GM23338 (cell line): Measurements from ENCODE around the gene CACNA1B. TPM values are rescaled to one million over a fixed set of nuclear protein-coding genes. Genes with fewer than 3 reads are reported as not detected.
A peak's percentile ranks its signal among the peaks of the same experiment; 100 is the strongest.

Experiments
- ATAC-seq: fragments of 200-7000 bp; cut with Tn5 transposase; 3 replicates; pipeline ENCODE4 v1.9.1; 2020
- DNase-seq: peaks from one replicate; pipeline ENCODE4 v3.0.0-alpha.2; 2015; ENCODE audit warnings: low spot score
- H2AFZ ChIP-seq: fragments of 200-600 bp; sonication (generic); 2 replicates; pipeline ENCODE4 v1.8.0; 2016; ENCODE audit warnings: antibody characterized with exemption, mild to moderate bottlenecking, moderate library complexity
- H3F3A ChIP-seq: fragments of 200-600 bp; sonication (generic); replicated peaks from 2 replicates; pipeline ENCODE4 v1.8.0; 2017; ENCODE audit warnings: antibody characterized with exemption, mixed run types, low read depth
- H3K27ac ChIP-seq: fragments of 200-600 bp; sonication (generic); 2 replicates; pipeline ENCODE4 v1.6.1; 2016; ENCODE audit warnings: low read depth
- H3K27me3 ChIP-seq: fragments of 200-600 bp; sonication (generic); 2 replicates; pipeline ENCODE4 v1.8.0; 2016; ENCODE audit warnings: mild to moderate bottlenecking, mixed run types, moderate library complexity; ENCODE audit not compliant: insufficient read depth
- H3K36me3 ChIP-seq: fragments of 200-600 bp; sonication (generic); 2 replicates; pipeline ENCODE4 v1.8.0; 2016; ENCODE audit warnings: mild to moderate bottlenecking; ENCODE audit not compliant: insufficient read depth
- H3K4me1 ChIP-seq: fragments of 200-600 bp; sonication (generic); 2 replicates; pipeline ENCODE4 v1.8.0; 2016; ENCODE audit warnings: mild to moderate bottlenecking, moderate library complexity; ENCODE audit not compliant: insufficient read depth
- H3K4me2 ChIP-seq: fragments of 200-600 bp; sonication (generic); 2 replicates; pipeline ENCODE4 v1.7.1; 2017; ENCODE audit warnings: mixed run types
- H3K4me3 ChIP-seq: fragments of 200-600 bp; sonication (generic); 2 replicates; pipeline ENCODE4 v1.6.1; 2016; ENCODE audit warnings: mixed run types
- H3K79me2 ChIP-seq: fragments of 200-600 bp; sonication (generic); replicated peaks from 2 replicates; pipeline ENCODE4 v1.8.0; 2017; ENCODE audit warnings: mild to moderate bottlenecking; ENCODE audit not compliant: insufficient read depth
- H3K9me2 ChIP-seq: fragments of 200-600 bp; sonication (generic); 2 replicates; pipeline ENCODE4 v1.8.0; 2017; ENCODE audit not compliant: insufficient read depth
- H4K20me1 ChIP-seq: fragments of 200-600 bp; sonication (generic); replicated peaks from 2 replicates; pipeline ENCODE4 v1.8.0; 2017; ENCODE audit warnings: mild to moderate bottlenecking; ENCODE audit not compliant: insufficient read depth
- H3K27ac Mint-ChIP-seq: 2 replicates; pipeline ENCODE4 v1.8.0; 2020; ENCODE audit warnings: inconsistent platforms, mild to moderate bottlenecking, moderate library complexity, mixed read lengths
- H3K27me3 Mint-ChIP-seq: 3 replicates; pipeline ENCODE4 v1.8.0; 2022; ENCODE audit warnings: low read depth, mild to moderate bottlenecking, moderate library complexity, mixed read lengths, inconsistent platforms; ENCODE audit not compliant: insufficient read depth, poor library complexity
- H3K36me3 Mint-ChIP-seq: 3 replicates; pipeline ENCODE4 v1.8.0; 2021; ENCODE audit warnings: low read depth, mild to moderate bottlenecking, inconsistent platforms, moderate library complexity, mixed read lengths
- H3K4me1 Mint-ChIP-seq: 3 replicates; pipeline ENCODE4 v1.8.0; 2020; ENCODE audit warnings: mild to moderate bottlenecking, inconsistent platforms, mixed read lengths
- H3K4me3 Mint-ChIP-seq: 3 replicates; pipeline ENCODE4 v1.8.0; 2021; ENCODE audit warnings: moderate library complexity, mild to moderate bottlenecking, inconsistent platforms, mixed read lengths
- H3K9me3 Mint-ChIP-seq: 3 replicates; pipeline ENCODE4 v1.8.0; 2020; ENCODE audit warnings: moderate library complexity, mild to moderate bottlenecking, inconsistent platforms, mixed read lengths
- CREB1 ChIP-seq: fragments of 250-450 bp; sonication (Bioruptor Pico); IDR thresholded peaks from 2 replicates; pipeline ENCODE4 v1.5.0; 2020; ENCODE audit warnings: low read depth, mild to moderate bottlenecking, moderate library complexity
- ETS1 ChIP-seq: IDR thresholded peaks from 2 replicates; pipeline ENCODE4 v1.6.1; 2016; ENCODE audit warnings: antibody characterized with exemption
- EZH2 ChIP-seq: fragments of 200-600 bp; sonication (generic); IDR thresholded peaks from one replicate; pipeline ENCODE4 v1.8.0; 2017; ENCODE audit warnings: antibody characterized with exemption, mild to moderate bottlenecking, low read depth; ENCODE audit not compliant: unreplicated experiment
- EZH2phosphoT487 ChIP-seq: fragments of 200-600 bp; sonication (generic); IDR thresholded peaks from one replicate; pipeline ENCODE4 v1.8.1; 2018; ENCODE audit warnings: antibody characterized with exemption; ENCODE audit not compliant: unreplicated experiment
- JUNB ChIP-seq: IDR thresholded peaks from one replicate; pipeline ENCODE4 v1.6.1; 2016; ENCODE audit warnings: antibody characterized with exemption; ENCODE audit not compliant: unreplicated experiment
- NANOG ChIP-seq: IDR thresholded peaks from 2 replicates; pipeline ENCODE4 v1.6.1; 2016; ENCODE audit warnings: antibody characterized with exemption, borderline replicate concordance
- STAT1 ChIP-seq: IDR thresholded peaks from one replicate; pipeline ENCODE4 v1.6.1; 2016; ENCODE audit warnings: antibody characterized with exemption; ENCODE audit not compliant: unreplicated experiment
- ZNF114 ChIP-seq: fragments of 250-450 bp; sonication (Bioruptor Pico); IDR thresholded peaks from 2 replicates; pipeline ENCODE4 v1.5.0; 2020; ENCODE audit warnings: mild to moderate bottlenecking, moderate library complexity
- ZNF331 ChIP-seq: fragments of 250-450 bp; sonication (Bioruptor Pico); IDR thresholded peaks from 2 replicates; pipeline ENCODE4 v1.5.0; 2020; ENCODE audit warnings: low read depth, mild to moderate bottlenecking, moderate library complexity
- ZNF462 ChIP-seq: fragments of 250-450 bp; sonication (Bioruptor Pico); IDR thresholded peaks from 2 replicates; pipeline ENCODE4 v1.5.0; 2020; ENCODE audit warnings: mild to moderate bottlenecking, moderate library complexity
- polyA plus RNA-seq: library from polyadenylated mRNA; unstranded; fragments of >200 nt; fragmentation: Nextera tagmentation; extraction: Ambion mirVana; gene quantifications from 2 replicates; pipeline ENCODE4 v1.2.1, GENCODE V29; 2016
- total RNA-seq: library from RNA; depleted of rRNA; stranded (reverse); fragments of >200 nt; shearing (Covaris generic); gene quantifications from 2 replicates; pipeline ENCODE4 v1.2.3, GENCODE V29; 2014
- TF ChIP-seq, protein P1 (sequence below), 2 experiments: fragments of 200-600 bp in 1 of 2; sonication (generic) in 1 of 2; conservative IDR thresholded peaks; 2 replicates each; pipeline versions ENCODE4 v1.5.1 to v1.6.1; 2016 to 2017; ENCODE audit warnings: antibody characterized with exemption in 2 of 2, low read depth in 2 of 2, mild to moderate bottlenecking in 2 of 2, moderate library complexity in 1 of 2

Gene CACNA1B
- total and polyA plus RNA-seq, 2 experiments from 2014 or later = 1.1 to 10.4 TPM

GRCh38 chr9:138065287-138065686 is 187.7 kb downstream of the CACNA1B start (continued):
- TF ChIP-seq ZNF331 (CRISPR knock-in tag) (no peak), EZH2 (no peak)

- H3K79me2 ChIP-seq = no peaks in the 10 kb centered on the region
- H2AFZ ChIP-seq = no peak overlapping the region
- no peaks in the 10 kb centered on the region for H3F3A ChIP-seq
- Mint-ChIP-seq H3K9me3 (no peaks in the 10 kb centered on the region), H3K4me3 (no peak overlapping the region), H3K27me3 (peaks cover 2% of the 10 kb centered on the region), H3K36me3 (peaks cover 28% of the 10 kb centered on the region), H3K27ac (no peak overlapping the region), H3K4me1 (peaks cover 38% of the 10 kb centered on the region)
- DNase-seq (peak; percentile 73), ATAC-seq (peak; percentile 72)
- no peak overlapping the region for H3K4me3 ChIP-seq
- H3K9me2 ChIP-seq = no peaks in the 10 kb centered on the region
- no peak overlapping the region for H3K4me2 ChIP-seq
- peaks cover 23% of the 10 kb centered on the region for H3K4me1 ChIP-seq
- H3K36me3 ChIP-seq = no peaks in the 10 kb centered on the region
- H4K20me1 ChIP-seq = no peaks in the 10 kb centered on the region
- H3K27ac ChIP-seq = no peak overlapping the region
- no peaks in the 10 kb centered on the region for H3K27me3 ChIP-seq
- TF ChIP-seq ZNF114 (CRISPR knock-in tag) (no peak), NANOG (no peak)
- TF ChIP-seq, protein P1, sequence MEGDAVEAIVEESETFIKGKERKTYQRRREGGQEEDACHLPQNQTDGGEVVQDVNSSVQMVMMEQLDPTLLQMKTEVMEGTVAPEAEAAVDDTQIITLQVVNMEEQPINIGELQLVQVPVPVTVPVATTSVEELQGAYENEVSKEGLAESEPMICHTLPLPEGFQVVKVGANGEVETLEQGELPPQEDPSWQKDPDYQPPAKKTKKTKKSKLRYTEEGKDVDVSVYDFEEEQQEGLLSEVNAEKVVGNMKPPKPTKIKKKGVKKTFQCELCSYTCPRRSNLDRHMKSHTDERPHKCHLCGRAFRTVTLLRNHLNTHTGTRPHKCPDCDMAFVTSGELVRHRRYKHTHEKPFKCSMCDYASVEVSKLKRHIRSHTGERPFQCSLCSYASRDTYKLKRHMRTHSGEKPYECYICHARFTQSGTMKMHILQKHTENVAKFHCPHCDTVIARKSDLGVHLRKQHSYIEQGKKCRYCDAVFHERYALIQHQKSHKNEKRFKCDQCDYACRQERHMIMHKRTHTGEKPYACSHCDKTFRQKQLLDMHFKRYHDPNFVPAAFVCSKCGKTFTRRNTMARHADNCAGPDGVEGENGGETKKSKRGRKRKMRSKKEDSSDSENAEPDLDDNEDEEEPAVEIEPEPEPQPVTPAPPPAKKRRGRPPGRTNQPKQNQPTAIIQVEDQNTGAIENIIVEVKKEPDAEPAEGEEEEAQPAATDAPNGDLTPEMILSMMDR (conservative IDR thresholded peaks at IDR 0.05; ENCODE audit: low read depth in 2 of 2) = peak; percentile 24 to 34; a peak in 2 of 4 replicates
These were observed 188.5 kb downstream of the CACNA1B start for GRCh38 chr9:138066049-138066448.

DNA sequence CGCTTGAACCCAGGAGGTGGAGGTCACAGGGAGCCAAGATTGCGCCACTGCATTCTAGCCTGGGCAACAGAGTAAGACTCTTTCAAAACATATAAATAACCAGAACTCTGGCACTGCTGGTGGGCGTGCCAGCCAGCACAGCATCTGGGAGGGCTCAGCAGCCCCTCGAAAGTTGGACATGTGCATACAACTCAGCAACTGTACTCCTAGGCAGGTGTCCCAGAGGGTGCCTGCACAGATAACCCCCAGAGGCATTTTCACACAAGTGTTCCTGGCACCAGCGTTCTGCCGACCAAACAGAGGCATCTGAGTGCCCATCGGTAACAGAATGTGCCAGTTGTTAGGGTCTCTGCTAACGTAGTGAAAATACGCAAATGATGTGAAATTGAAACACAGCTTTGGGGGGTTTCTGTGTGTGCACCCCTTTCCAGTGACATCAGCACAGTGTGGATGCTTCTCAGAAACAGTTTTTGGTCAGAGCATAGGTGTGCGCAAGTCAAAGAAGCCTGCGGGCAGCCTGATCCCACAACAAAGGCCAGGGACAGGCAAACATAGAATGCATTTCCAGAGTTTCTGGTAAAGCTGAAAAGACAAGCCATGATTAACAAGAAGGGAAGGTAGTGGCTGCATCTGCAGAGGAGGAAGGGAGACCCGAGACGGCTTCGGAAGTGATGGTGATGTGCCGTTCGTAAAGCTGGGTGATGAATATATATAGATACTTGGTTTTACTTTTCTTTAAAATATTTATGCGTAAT is 190.2 kb downstream of the CACNA1B start:
- DNase-seq (no peak), ATAC-seq (no peak)
- H3K9me3 Mint-ChIP-seq = no peaks in the 10 kb centered on the region
- H3K36me3 Mint-ChIP-seq = peaks cover 12% of the 10 kb centered on the region
- Histone ChIP-seq H2AFZ (no peak overlapping the region), H3K79me2 (no peaks in the 10 kb centered on the region), H3K27me3 (no peaks in the 10 kb centered on the region), H3K4me3 (no peak overlapping the region), H4K20me1 (no peaks in the 10 kb centered on the region), H3K4me2 (no peak overlapping the region), H3F3A (no peaks in the 10 kb centered on the region), H3K27ac (no peak overlapping the region), H3K36me3 (no peaks in the 10 kb centered on the region), H3K4me1 (peaks cover 25% of the 10 kb centered on the region), H3K9me2 (no peaks in the 10 kb centered on the region)
- peaks cover 7% of the 10 kb centered on the region for H3K27me3 Mint-ChIP-seq
- no peak overlapping the region for H3K27ac Mint-ChIP-seq
- no peak overlapping the region for H3K4me3 Mint-ChIP-seq
- H3K4me1 Mint-ChIP-seq = peaks cover 46% of the 10 kb centered on the region
- no peak for TF ChIP-seq CREB1 (CRISPR knock-in tag)
- TF ChIP-seq STAT1 = no peak
- TF ChIP-seq EZH2phosphoT487 = no peak
- no peak for TF ChIP-seq ZNF331 (CRISPR knock-in tag)
- TF ChIP-seq JUNB = no peak
- TF ChIP-seq ZNF114 (CRISPR knock-in tag) = no peak
- no peak for TF ChIP-seq ZNF462
- TF ChIP-seq ETS1 = no peak
